GM19463 (cell line): Measurements from ENCODE around the gene ERO1A.

Experiments
- ATAC-seq: cut with Tn5 transposase; IDR thresholded peaks from one replicate; pipeline ENCODE4 v1.9.1; 2021; ENCODE audit warnings: mild to moderate bottlenecking, moderate library complexity; ENCODE audit not compliant: unreplicated experiment

ERO1A gene

DNA sequence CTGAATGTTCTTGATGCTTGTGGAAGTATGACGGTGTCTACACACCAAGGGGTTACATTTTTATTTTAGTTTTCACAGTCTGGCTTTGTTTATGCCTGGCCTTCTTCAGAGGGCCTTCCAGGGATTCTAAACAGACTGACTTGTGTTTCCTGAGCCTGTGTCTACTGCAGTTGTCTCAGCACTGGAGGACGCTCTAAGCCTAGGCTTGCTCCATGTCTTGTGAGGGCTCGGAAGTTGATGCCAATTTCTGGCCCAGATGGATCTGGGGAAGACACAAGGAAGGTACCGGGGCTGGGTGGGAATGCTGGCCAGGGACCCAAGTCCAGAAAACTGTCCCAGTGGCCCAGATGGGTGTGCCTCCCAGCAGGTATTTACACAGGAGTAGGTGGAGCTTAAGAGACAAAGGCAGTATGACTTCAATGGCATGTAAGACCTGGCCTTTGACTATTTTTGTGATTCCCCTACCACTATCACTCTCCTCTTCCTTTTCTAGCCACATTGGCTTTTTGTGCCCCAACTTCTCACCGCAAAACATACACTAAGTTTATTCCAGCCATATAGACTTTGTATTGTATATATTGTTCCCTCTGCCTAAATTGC lies 85.8 kb downstream of the ERO1A start:
- ATAC-seq: no peak

DNA sequence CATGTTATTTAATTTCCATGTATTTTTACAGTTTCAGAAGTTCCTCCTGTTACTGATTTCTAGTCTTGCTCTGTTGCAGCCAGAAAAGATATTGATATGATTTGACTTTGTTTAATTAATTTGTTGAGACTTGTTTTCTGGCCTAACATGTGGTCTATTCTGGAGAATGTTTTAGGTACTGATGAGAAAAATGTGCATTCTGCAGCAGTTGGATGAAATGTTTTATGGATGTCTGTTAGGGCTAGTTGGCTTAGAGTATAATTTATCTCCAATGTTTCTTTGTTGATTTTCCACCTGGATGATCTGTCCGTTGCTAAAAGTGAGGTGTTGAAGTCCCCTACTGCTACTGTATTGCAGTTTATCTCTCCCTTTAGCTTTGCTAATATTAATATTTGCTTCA lies 88.3 kb downstream of the ERO1A start:
- ATAC-seq: no peak

- ATAC-seq: no peak
Measured at GRCh38 chr14:52602131-52602530, 93.2 kb downstream of the ERO1A start.

- ATAC-seq: no peak
Measured at GRCh38 chr14:52599974-52600373, 95.4 kb downstream of the ERO1A start.

GRCh38 chr14:52598568-52598967 lies 96.8 kb downstream of the ERO1A start:
- ATAC-seq: no peak

GRCh38 chr14:52596861-52597260 lies 98.5 kb downstream of the ERO1A start:
- ATAC-seq: no peak

- no peak for ATAC-seq
Measured at GRCh38 chr14:52596320-52596719, 99.0 kb downstream of the ERO1A start.

DNA sequence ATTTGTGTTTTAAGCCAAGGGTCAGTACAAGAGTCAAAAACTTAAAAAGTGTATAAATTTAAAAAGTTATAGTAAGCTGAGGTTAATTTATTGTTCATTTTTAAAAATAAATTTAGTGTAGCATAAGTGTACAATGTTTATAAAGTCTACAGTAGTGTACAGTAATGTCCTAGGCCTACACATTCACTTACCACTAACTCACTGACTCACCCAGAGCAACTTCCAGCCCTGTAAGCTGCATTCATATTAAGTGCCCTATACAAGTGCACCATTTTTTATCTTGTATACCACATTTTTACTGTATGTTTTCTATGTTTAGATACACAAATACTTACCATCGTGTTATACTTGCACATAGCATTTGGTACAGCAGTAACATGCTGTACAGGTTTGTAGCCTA lies 105.0 kb downstream of the ERO1A start:
- ATAC-seq: no peak
